Posterior vena cava (tissue), 2 donors: ENCODE data around the gene BMPR1A. TPM values are rescaled to one million over a fixed set of nuclear protein-coding genes. Genes with fewer than 3 reads are reported as not detected.
"Not testable (repeated sequence)": the region's sequence is repeated elsewhere in the genome, so short reads cannot be mapped to it uniquely, and the experiment has no call there.

Experiments
- DNase-seq: peaks from one replicate; pipeline ENCODE4 v3.0.0-alpha.2; 2020; ENCODE audit warnings: low spot score
- intact Hi-C, 2 donors: fragments of 100-400 bp; cut with DNase I; formaldehyde crosslinking; loops; one replicate each; pipeline versions ENCODE4 v1.14.1 to v1.14.2; 2022 to 2023
- total RNA-seq, 2 donors: library from RNA; stranded (reverse); fragmentation: NEBNext Ultra II Directional; extraction: Animal tissue kit (Norgen Biotek cat#: 25700); gene quantifications; one replicate each; pipeline ENCODE4 v1.2.1, GENCODE V29; 2021
- donor health status: DM: yes; HTN: yes; CAD: no.
- donor health status: DM: yes; HTN: yes; CAD: no.

BMPR1A gene
- total RNA-seq, 2 donors from 2014 or later: 68.0 to 75.8 TPM

DNA sequence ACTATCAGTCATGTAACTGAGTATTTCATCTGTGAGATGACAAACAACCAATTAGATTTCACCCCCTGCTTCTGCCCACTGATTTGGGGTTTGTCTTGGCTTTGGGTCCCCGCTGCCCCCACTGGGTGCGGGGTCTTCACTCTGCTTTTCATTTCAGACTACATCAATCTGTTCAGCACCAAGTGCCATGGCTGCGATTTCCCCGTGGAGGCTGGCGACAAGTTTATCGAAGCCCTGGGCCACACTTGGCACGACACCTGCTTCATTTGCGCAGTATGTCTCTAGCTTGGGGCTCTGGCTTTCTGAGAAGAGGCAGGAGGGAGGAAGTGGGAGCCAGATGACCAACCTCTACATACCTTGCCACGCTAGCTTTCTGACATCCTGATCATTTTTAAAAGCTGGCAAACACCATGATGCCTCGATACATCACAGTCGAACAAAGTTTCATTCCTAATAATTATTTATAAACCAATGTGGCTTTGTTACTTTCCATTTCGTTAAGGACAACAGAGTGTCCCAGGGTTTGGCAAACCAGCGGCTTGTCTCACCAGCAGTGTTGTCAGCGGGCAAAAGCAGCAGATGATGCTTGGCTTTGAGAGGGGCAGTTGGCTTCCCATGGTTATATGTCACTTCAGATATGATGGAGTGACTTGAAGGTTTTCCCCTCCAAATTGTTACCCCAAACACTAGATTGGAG lies 30.3 kb upstream of the BMPR1A start:
- intact Hi-C loops: no loop called here
- no peak for DNase-seq

DNA sequence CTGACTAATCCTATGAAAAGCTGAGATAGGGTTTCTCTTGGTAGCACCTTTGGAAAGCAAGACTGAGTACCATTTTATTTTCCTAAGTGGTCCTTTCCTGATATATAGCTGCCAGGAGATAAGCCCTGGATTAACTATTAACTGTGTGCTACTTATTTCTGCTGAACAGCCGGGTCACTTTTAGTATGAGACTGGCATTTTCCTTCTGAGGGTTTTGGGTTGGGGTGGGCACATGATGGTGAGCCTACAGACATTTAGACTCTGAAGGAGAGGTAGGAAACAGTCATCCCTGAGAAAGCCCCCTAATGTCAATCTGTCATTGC lies 29.8 kb upstream of the BMPR1A start:
- DNase-seq: no peak
- intact Hi-C loops: no loop called here

DNA sequence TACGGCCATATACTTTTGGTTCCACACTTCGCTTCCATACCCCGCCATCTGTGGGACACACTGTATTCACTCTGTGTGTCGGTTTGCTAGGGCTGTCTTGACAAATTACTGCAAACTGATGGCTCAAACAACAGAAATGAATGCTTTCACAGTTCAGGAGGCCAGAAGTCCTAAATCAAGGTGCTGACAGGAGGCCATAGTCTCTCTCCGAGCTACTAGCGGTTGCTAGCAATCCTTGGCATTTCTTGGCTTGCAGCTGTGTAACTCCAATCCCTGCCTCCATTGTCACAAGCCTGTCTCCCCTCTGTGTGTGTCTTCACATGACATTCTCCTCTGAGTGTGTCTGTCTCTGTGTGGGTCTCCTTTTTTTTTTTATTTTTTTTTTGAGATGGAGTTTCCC lies 28.9 kb upstream of the BMPR1A start:
- intact Hi-C loops: no loop called here
- no peak for DNase-seq

DNA sequence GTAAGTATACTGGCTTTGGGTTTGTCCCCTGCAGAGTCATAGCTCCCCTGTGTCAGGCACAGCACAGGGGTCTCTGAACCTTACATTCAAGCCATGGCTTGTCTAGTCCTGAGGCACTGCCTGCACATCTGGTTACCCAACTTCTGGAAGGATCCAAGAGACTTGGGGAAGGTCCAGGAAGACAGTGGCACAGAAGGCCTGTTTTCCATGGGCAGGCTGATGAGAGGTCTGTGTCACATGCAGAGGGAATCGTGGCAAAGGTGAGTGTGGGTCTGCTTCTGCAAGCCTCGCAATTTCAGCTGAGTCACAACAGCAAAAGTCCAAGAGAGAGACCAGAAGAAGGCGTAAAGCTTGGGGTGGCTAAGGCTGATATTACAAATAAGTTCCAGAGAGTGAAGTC lies 28.4 kb upstream of the BMPR1A start:
- intact Hi-C loops: no loop called here
- DNase-seq: no peak

DNA sequence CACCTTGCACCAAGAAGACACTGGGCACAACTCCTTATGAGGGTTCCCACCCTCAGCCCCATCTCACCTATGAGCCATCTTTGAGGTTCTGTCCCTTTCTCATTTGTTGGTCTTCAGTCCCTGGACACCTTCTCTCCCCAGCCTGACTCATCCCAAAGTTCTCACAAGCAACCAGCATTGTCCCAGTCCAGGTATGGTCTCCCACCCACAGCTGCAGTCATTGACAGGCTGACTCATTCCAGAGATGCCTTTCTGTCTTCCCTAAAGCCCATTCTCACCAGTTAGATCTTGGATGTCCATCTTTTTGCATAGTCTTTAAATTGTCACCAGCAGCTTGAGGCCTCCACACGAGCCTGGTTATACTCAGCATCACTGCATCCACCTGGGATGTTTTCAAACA lies 26.7 kb upstream of the BMPR1A start:
- intact Hi-C loops: no loop called here
- no peak for DNase-seq

DNA sequence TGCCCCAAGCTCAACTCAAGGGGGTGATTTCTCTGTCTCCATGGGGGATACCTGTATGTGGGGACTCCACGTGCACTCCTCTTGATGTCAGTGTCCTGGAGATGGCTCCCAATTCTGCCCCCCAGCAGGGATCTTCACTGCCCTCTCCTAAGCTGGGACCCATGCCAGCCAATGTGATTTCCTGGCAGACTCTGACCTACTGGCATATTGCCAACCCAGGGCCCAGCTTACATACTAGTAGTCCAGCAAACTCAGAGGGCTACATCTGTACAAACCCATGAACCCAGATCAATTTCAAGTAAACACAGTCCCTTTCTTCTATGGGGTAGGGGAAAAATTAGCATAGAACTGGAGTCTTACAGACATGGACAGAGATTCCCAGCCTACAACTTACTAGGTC lies 26.2 kb upstream of the BMPR1A start:
- intact Hi-C loops: no loop called here
- no peak for DNase-seq

DNA sequence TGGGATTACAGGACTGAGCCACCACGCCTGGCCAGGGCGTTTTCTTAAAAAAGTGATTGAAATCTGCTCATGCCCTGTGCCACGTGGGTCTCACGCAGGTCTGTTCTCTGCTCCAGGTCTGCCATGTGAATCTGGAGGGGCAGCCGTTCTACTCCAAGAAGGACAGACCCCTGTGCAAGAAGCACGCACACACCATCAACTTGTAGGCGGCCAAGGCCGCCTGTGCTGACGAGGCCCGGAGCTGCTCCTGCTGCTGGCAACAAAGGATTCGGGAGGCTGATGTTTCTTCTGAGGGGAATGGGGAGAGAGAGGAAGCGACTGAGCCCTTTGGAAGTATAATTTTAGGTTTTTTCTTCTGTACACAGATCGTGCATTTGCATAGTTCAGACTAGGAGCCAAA lies 23.6 kb upstream of the BMPR1A start:
- DNase-seq: no peak
- intact Hi-C loops: no loop called here

DNA sequence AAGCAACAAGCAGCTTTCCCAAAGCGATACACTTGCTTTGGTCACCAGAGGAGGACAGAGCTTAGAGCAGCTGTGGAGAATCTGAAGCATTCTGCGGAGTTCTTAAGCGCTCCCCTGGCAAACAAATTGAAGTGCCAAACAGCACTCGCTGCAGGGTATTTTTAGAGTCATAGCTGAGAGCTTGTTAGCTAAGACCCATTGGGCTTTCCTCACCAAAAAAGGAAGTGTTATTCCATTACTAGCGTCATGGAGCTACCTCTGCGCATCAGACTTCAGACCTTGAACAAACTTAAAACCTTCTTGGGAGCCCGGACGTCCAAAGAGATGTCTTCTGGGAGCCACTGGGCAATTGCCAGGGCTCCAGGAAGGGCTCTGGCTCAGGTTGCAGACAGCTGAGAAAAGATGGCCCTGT lies 23.2 kb upstream of the BMPR1A start:
- DNase-seq: no peak
- intact Hi-C loops: no loop called here

DNA sequence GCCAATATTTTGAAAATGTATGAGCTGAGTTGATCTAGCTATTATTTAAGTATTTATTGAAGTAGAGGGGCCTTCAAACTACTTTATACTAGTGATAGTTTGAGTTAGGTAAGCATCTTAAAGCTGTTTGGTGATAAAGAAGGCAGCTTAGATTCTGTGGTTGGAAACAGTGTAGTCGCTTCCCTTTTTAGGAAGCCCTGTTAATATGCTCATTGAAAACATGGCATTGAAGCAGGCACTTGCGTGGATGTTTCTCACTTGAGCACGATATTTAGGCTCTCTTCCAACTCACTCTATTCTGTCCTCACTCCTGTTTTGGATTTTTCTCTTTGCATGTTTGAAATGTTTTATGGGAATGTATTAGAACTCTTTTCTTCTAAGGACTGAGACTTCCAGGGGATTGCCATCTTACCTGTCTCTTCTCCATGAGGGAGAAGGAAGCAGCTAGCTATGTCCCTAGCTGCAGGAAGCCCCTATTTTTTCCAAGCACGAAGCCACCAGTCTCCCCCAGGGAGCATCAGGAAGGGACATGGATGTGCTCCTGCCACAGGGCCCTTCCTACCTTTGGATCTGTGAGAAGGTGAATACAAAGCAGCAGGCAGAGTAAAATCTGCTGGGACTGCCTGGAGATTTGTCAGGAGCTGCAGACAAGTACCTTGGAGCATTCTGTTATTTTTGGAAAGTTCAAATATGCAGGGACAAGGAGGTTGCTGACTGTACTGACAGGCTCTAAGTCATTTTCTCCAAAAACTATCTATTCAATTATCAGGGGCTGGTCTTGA lies 22.0 kb upstream of the BMPR1A start:
- intact Hi-C loops: no loop called here
- no peak for DNase-seq

DNA sequence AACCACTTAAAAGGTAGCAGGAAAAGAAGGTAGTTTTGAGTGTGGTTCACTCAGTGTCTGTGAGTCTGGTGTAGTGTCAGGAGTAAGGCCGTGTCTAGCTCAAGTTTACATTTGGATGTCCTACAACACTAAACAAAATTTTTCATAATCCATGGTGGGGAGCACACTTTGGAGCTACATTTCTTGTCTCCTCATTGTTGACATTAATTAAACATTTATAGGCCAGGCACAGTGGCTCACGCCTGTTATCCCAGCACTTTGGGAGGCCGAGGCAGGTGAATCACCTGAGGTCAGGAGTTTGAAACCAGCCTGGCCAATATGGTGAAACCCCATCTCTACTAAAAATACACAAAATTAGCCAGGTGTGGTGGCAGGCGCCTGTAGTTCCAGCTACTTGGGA lies 21.1 kb upstream of the BMPR1A start:
- intact Hi-C loops: not testable (repeated sequence)

DNA sequence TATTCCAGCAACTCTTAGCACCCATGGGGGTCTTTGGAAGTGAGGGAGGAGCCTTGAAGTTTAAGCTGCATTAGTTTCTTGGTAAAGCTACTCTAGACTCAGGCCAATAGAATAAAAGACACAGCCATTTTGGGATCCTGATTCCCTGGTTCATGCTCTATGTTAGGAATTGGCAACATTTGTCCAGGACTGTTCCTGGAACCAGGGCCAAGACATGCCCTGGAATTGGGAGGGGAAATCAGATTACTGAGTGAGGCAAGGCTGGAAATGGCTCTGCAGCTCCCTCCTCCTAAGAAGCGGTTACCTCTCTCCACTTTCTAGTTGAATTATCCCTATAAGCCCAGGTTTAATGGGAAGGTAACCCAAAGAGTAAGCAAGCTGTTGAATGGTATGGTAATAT lies 14.2 kb upstream of the BMPR1A start:
- intact Hi-C loops: no loop called here
- DNase-seq: no peak

More for the DNA sequence above, 21.1 kb upstream of the BMPR1A start:
- not testable (repeated sequence) for DNase-seq

DNA sequence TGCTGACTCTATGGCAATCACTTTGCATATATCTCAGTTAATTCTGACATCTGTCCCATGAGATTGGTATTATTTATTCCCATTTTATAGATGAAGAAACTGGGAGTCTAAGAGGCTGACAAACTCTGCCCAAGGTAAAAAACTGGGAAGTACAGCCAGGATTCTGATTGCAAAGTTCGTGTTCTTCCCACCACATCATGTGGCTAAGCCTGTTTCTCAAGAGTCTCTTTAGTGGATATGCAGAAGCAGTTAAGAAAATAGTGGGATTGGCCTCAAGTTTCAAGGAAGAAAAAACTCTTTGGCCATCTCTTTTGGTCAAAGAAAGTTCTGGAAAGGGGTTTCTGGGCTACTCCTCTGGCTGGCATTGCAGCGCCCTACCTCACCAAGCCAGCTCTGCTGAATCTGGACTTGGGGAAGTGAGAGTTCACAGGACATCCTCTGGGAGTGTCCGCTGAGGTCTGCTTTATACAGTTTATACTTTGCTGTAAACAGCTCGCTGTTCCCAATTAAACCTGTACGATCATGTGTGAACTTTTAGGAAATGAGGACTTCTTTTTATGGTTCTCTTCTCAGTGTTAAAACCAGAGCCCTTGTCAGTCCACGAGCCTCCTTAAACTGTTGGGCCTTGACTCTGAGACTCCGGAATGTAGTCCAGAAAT lies 12.2 kb upstream of the BMPR1A start:
- no peak for DNase-seq
- intact Hi-C loops: no loop called here

DNA sequence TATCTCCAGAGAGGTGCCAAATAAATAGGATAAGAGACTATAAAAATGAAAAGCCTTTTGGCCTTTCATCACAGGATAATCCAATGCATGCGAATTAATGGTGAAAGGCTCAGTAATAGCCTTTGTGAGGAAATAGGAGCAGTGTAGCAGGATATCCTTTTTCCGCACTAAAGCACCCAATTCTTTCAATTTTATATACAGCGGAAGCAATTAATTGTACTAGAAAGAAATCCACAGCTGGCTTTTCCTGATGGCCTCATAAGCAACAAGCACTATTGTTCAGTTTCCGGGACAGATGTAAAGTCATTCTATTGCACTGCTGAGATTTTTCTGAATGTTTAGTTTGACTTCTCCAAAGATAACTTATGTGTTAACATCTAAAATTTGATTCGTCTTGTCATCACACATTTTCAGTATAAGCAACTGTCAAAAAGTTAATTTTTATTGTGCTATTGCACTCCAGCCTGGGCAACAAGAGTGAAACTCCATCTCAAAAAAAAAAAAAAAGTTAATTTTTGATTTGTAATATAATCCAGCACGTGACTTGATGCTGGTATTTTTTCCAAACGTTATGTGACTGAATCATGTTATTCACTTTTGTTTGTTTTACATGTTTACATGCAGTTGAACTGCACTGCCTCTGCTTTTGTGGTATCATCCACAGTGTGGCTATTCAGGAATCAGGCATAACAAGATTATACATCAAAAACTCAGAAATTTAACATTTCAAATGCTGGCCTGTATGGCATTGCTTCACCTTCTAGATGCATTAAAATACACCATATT lies 8.4 kb upstream of the BMPR1A start:
- DNase-seq: no peak
- intact Hi-C loops: no loop called here

DNA sequence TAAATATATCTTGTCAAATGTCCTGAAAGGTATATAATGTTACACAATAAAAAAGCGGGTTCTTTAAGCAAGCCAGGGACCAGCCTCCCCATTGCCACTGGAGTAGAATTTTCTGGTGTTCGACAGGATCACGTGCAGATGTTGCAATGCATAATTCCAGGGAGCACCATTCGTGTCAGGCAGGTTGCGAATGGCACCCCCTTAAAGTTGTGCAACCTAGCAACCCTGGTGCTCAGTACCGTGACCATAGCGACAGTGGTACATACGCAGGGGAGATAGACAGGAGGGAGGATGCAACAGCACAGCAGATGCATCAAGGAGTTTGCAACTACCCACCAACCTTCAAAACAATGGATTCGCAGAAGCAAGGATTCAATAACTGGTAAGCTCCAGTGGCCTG lies 6.6 kb upstream of the BMPR1A start:
- intact Hi-C loops: no loop called here

DNA sequence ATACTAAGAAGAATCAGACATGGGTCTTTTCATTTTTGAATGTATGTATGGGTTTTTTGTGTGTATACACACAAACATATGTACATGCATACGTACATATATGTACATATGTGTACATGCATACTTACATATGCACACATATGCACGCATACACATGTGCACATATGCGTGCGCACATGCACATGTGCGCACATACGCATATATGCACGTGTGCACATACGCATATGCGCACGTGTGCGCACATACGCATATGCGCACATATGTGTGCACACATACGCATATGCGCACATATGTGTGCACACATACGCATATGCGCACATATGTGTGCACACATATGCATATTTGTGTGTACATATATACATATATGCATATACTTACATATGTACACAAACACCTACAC lies 4.9 kb upstream of the BMPR1A start:
- intact Hi-C loops: no loop called here
- no peak for DNase-seq

More for the DNA sequence above, 6.6 kb upstream of the BMPR1A start:
- DNase-seq: no peak

DNA sequence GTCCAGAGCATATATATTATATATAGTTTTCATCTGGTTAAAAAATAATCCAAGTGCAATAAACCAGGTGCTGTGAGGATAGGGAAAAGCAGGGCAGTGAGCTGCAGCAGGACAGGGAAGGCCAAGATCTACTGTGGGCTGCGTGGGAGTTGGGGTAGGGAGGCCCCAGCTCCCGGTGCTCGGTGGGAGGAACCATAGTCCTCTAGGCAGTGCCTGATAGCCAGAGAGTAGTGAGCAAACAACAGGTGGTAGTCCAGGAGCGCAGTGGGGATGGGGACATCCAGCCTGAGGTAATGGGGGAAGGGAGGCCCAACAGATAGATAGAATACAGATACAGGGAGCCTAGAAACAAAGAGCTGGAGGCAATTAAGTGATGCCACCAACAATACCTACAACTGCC lies 4.1 kb upstream of the BMPR1A start:
- no peak for DNase-seq
- intact Hi-C loops: no loop called here

DNA sequence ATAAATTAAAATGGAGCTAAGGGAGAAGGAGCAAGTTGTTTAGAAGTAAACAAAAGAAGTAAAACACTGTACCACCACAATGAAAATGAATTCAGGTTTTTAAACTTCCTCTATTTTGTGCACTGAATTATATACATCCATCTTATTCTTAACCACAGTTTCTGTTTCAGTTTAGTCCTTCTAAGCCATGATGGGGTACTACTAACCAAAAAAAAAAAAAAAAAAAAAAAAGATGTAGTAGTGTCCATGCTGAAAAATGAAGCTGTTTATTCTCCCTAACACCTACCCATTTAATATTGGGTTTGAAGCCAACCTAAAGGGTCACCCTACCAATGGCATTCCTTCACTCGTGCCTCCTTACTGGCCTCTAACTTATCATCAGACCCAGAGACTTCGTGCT lies 3.4 kb upstream of the BMPR1A start:
- intact Hi-C loops: no loop called here
- DNase-seq: no peak

DNA sequence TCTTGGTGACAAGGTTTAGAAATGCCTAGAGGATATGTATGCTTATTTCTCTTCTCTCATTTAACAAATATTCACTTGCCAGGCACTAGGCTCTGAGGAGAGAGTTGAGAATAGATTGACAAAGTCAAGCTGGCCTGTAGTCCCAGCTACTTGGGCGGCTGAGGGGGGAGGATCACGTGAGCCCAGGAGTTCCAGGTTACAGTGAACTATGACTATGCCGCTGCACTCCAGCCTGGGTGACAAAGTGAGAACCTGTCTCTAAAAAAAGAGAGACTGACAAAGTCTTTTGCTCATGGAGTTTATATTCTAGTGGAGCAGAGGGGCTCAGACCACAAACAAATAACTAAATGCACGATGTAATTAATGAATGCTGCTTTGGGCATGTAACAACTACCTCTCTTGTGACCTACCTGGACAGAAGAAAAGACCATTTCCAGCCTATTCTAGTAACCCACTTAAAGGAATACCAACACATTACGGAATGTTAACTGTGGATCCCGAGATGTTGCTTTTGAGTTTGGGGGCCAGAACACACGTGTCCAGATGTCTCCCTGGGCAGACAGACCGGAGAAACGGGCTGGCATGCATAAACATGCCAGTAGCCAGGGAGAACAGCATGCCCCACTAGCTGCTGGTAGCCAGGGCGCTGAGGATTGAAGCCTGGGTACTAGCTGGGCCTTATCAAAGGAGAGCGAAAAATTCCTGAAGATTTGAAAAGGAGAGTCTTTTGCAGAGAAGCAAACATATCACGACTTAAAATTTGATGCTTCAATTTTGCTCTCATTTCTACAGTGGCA lies 2.6 kb upstream of the BMPR1A start:
- intact Hi-C loops: no loop called here
- no peak for DNase-seq

DNA sequence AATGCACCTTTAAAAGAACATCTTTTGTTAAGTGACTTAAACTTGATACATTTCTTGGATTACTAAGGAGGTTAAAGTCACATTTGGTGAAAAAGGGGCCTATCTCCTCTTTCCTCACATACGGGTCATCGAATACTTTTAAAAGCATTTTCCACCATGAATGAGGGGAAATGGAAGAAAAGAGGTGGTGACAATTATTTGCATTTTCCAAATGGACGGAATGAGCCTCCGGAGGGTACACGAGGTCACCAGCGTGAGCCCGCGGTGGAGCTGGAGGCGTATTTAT lies 1.0 kb upstream of the BMPR1A start:
- DNase-seq: no peak
- intact Hi-C loops: loop anchor here in 1 of 2 donors (5.0 kb wide), 1 partner anchor 43 kb away; no protein-coding TSS in a partner anchor
